GM13977 (cell line): ENCODE results near the gene LRP1B.

Experiments used
- DNase-seq: peaks from one replicate; pipeline ENCODE4 v3.0.0; 2012; ENCODE audit warnings: low spot score
- in situ Hi-C: fragments of 300-500 bp; cut with MboI; formaldehyde crosslinking; loops from one replicate; pipeline ENCODE4 v1.12.0; 2022; ENCODE audit warnings: low sequenced_read_pairs, low pct_unique_long_range_greater_than_20kb, mixed read lengths, inconsistent platforms; ENCODE audit not compliant: unreplicated experiment
- TF ChIP-seq, protein P1 (sequence below): IDR thresholded peaks from 2 replicates; pipeline ENCODE4 v1.5.1; 2012; ENCODE audit warnings: mild to moderate bottlenecking, control low read depth; ENCODE audit not compliant: insufficient read depth; ENCODE audit errors: extremely low read depth, missing control alignments

Gene LRP1B

GRCh38 chr2:142075826-142076225 is 55.0 kb downstream of the LRP1B start:
- no peak for DNase-seq
- TF ChIP-seq, protein P1, sequence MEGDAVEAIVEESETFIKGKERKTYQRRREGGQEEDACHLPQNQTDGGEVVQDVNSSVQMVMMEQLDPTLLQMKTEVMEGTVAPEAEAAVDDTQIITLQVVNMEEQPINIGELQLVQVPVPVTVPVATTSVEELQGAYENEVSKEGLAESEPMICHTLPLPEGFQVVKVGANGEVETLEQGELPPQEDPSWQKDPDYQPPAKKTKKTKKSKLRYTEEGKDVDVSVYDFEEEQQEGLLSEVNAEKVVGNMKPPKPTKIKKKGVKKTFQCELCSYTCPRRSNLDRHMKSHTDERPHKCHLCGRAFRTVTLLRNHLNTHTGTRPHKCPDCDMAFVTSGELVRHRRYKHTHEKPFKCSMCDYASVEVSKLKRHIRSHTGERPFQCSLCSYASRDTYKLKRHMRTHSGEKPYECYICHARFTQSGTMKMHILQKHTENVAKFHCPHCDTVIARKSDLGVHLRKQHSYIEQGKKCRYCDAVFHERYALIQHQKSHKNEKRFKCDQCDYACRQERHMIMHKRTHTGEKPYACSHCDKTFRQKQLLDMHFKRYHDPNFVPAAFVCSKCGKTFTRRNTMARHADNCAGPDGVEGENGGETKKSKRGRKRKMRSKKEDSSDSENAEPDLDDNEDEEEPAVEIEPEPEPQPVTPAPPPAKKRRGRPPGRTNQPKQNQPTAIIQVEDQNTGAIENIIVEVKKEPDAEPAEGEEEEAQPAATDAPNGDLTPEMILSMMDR, result no peak
- in situ Hi-C loops, result no loop called here

GRCh38 chr2:142069251-142069888 is 61.4 kb downstream of the LRP1B start:
- TF ChIP-seq, protein P1, result no peak
- DNase-seq, result no peak
- in situ Hi-C loops, result no loop called here

- TF ChIP-seq, protein P1, result no peak
- in situ Hi-C loops, result no loop called here
- DNase-seq, result no peak
These were observed 65.1 kb downstream of the LRP1B start for GRCh38 chr2:142065700-142066099.

DNA sequence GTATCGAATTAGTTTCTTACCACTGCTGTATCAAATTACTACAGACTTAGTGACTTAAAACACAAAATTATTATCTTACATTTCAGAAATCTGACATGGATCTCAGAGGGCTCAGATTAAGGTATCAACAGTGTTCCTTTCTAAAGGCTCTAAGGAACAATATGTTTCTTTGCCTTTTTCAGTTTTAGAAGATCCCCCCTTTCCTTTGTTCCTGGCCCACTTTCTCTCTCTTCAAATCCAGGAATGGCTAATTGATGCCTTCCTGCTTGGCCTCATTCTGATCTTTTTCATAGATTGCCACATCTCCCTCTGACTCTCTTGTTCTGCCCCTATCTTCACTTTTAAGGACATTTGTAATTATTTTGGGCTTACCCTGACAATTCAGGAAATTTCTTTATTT is 65.7 kb downstream of the LRP1B start:
- in situ Hi-C loops, result no loop called here
- TF ChIP-seq, protein P1, result no peak

GRCh38 chr2:142061733-142062132 is 69.1 kb downstream of the LRP1B start:
- TF ChIP-seq, protein P1, result no peak
- no peak for DNase-seq
- in situ Hi-C loops, result no loop called here

More for the DNA sequence above, 65.7 kb downstream of the LRP1B start:
- DNase-seq, result no peak

DNA sequence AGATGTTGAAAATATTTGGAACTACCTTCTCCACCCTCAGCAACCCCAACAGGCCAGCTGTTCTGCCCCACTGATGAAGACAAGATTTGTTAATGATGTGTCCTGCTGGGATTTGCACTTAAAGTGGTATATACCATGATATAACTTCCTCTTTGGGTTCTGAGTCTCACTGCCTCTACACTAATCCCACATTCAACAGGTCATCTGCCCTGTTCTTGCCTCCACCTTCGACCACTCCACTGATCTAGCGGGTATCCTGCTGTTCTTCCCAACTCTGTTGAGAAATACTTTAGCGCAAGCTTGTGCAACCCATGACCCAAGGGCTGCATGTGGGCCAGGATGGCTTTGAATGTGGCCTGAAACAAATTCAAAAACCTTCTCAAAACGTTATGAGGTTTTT is 72.7 kb downstream of the LRP1B start:
- TF ChIP-seq, protein P1, result no peak
- DNase-seq, result no peak
- in situ Hi-C loops, result no loop called here
